Peyer's patch (tissue), 4 donors: ENCODE data around the gene POU2F3.

Experiments used
- CTCF ChIP-seq, 6 experiments: fragments of 450-650 bp in 4 of 6; fragments of 200-600 bp in 2 of 6; sonication (generic) in 1 of 6; IDR thresholded peaks; one replicate each; pipeline ENCODE4 v1.5.1; 2017 to 2019; ENCODE audit warnings: antibody characterized with exemption in 6 of 6, mild to moderate bottlenecking in 3 of 6, moderate library complexity in 1 of 6
- POLR2A ChIP-seq, 2 donors: fragments of 450-650 bp; IDR thresholded peaks; one replicate each; pipeline ENCODE4 v1.5.1; 2017; ENCODE audit warnings: antibody characterized with exemption in 2 of 2, mild to moderate bottlenecking in 2 of 2, moderate library complexity in 2 of 2

GRCh38 chr11:120197251-120197891 is 42.6 kb upstream of the POU2F3 start:
- TF ChIP-seq CTCF (IDR thresholded peaks at IDR 0.05) (no peak), POLR2A (IDR thresholded peaks at IDR 0.05) (peak; percentile 65 to 87)
